GM10248 (cell line): ENCODE data around the gene PTPRR.

ENCODE experiments used
- CTCF ChIA-PET: fragments of 300-600 bp; sonication (Branson Sonifier 250); formaldehyde crosslinking; extraction: SDS; loops from one replicate; lab custom pipeline; 2021; ENCODE audit warnings: antibody characterized with exemption; lab: Yijun Ruan, JAX
- POLR2A ChIA-PET: fragments of 350-650 bp; sonication (Branson Sonifier 250); formaldehyde crosslinking; extraction: SDS; loops from one replicate; lab custom pipeline; 2020; ENCODE audit warnings: antibody characterized with exemption; lab: Yijun Ruan, JAX
- DNase-seq: peaks from one replicate; pipeline ENCODE4 v3.0.0; 2012; ENCODE audit errors: extremely low spot score
- CTCF ChIP-seq: IDR thresholded peaks from 2 replicates; pipeline ENCODE4 v1.5.1; 2012; ENCODE audit warnings: mild to moderate bottlenecking, low read depth; ENCODE audit errors: extremely low read depth, missing control alignments, control extremely low read depth

Gene PTPRR

GRCh38 chr12:70830221-70831061 lies 90.1 kb downstream of the PTPRR start:
- ChIA-PET POLR2A (no interaction called here), CTCF (interaction anchor here (1.4 to 1.8 kb wide), 3 partner anchors 9 to 56 kb away, joined by 3 to 5 read pairs (median 4); no protein-coding TSS in a partner anchor)
- TF ChIP-seq CTCF, result no peak
- no peak for DNase-seq

- no peak for DNase-seq
- CTCF ChIA-PET, result no interaction called here
- TF ChIP-seq CTCF, result no peak
- POLR2A ChIA-PET, result interaction anchor here (0.6 kb wide), 1 partner anchor 1605 kb away, joined by 4 read pairs; no protein-coding TSS in a partner anchor
These were observed 91.5 kb downstream of the PTPRR start for GRCh38 chr12:70829070-70829469.

DNA sequence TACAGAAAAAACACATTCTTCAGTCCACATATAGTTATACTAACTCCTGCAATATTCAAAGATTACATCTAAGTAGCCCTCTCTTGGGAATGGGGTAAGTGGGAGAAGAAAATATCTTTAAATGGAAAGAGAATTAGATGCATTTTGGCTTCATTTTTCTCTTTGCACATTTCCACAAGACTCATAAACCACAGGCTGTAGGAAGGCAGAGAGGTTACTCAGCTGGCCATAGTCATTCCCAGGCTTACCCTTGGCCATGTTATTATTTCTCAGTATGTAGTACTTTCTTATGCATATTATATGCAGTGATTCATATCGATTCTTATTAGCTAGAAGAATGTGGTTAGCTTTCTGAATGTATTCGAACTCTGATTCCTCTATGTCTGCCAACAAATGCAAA lies 92.2 kb downstream of the PTPRR start:
- ChIA-PET POLR2A (no interaction called here), CTCF (no interaction called here)
- TF ChIP-seq CTCF, result no peak
- no peak for DNase-seq

- ChIA-PET POLR2A (no interaction called here), CTCF (interaction anchor here (2.5 kb wide), 1 partner anchor 8 kb away, joined by 6 read pairs; no protein-coding TSS in a partner anchor)
- TF ChIP-seq CTCF, result no peak
- no peak for DNase-seq
These were observed 94.4 kb downstream of the PTPRR start for GRCh38 chr12:70826156-70826555.

DNA sequence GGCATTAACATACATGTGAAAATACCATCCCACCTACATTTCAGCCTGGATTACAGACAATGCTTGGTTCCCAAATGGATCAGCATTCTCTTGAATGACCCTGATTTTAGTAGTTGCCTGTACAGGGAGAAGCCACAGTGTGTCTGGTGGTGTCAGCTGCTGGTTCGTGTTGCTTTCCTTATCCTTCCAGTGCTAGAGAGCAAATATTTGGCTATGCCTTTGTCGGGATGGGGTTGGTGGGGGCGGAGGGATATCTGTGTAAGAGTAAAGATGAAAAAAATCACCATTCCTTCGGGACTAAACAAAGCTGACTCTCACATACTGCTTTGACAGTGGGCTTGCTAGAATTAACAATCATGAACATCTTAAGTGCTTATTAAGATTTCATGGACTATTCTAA lies 96.0 kb downstream of the PTPRR start:
- ChIA-PET CTCF (no interaction called here), POLR2A (no interaction called here)
- DNase-seq, result no peak
- TF ChIP-seq CTCF, result no peak

GRCh38 chr12:70823182-70823976 lies 97.2 kb downstream of the PTPRR start:
- DNase-seq, result no peak
- TF ChIP-seq CTCF, result no peak
- CTCF ChIA-PET, result no interaction called here
- POLR2A ChIA-PET, result no interaction called here
